WTC11 (cell line): ENCODE data around the gene CDH12.

Experiments used
- FOXK1 ChIP-seq: sonication (generic); formaldehyde crosslinking; IDR thresholded peaks from 2 replicates; pipeline ENCODE4 v1.8.0; 2022; ENCODE audit warnings: mild to moderate bottlenecking, moderate library complexity, missing genetic modification reagents
- TF ChIP-seq, protein P1 (sequence below): fragments of 200-600 bp; IDR thresholded peaks from 2 replicates; pipeline ENCODE4 v1.8.0; 2022; ENCODE audit warnings: antibody characterized with exemption

DNA sequence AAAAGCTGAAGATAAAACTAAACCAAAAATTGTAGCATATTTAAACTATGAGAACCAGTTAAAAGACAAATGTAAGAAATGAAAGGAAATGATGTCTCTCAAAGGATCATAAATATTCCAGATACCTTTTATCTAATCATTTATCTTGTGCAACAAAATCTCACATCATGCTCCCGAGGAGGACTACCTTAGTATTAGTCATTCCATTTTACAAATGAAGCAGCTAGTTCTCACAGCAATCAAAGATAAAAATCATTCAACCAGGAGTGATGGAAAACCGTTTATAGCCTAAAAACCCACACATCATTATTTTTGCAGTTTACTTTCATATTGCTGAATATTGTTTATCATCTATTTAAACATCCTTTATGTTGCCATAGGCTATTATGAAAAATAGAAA lies 190.0 kb downstream of the CDH12 start:
- TF ChIP-seq, protein P1, sequence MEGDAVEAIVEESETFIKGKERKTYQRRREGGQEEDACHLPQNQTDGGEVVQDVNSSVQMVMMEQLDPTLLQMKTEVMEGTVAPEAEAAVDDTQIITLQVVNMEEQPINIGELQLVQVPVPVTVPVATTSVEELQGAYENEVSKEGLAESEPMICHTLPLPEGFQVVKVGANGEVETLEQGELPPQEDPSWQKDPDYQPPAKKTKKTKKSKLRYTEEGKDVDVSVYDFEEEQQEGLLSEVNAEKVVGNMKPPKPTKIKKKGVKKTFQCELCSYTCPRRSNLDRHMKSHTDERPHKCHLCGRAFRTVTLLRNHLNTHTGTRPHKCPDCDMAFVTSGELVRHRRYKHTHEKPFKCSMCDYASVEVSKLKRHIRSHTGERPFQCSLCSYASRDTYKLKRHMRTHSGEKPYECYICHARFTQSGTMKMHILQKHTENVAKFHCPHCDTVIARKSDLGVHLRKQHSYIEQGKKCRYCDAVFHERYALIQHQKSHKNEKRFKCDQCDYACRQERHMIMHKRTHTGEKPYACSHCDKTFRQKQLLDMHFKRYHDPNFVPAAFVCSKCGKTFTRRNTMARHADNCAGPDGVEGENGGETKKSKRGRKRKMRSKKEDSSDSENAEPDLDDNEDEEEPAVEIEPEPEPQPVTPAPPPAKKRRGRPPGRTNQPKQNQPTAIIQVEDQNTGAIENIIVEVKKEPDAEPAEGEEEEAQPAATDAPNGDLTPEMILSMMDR = no peak
- no peak for TF ChIP-seq FOXK1 (CRISPR knock-in tag)
